ELR (cell line): ENCODE measurements around the gene PRR3.
A peak's percentile ranks its signal among the peaks of the same experiment; 100 is the strongest.
"Not testable (repeated sequence)": the region's sequence is repeated elsewhere in the genome, so short reads cannot be mapped to it uniquely, and the experiment has no call there.

ENCODE experiments used
- DNase-seq: peaks from one replicate; pipeline ENCODE4 v3.0.0-alpha.2; 2015; ENCODE audit warnings: low read depth

Gene PRR3, protein sequence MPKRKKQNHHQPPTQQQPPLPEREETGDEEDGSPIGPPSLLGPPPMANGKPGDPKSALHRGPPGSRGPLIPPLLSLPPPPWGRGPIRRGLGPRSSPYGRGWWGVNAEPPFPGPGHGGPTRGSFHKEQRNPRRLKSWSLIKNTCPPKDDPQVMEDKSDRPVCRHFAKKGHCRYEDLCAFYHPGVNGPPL

DNA sequence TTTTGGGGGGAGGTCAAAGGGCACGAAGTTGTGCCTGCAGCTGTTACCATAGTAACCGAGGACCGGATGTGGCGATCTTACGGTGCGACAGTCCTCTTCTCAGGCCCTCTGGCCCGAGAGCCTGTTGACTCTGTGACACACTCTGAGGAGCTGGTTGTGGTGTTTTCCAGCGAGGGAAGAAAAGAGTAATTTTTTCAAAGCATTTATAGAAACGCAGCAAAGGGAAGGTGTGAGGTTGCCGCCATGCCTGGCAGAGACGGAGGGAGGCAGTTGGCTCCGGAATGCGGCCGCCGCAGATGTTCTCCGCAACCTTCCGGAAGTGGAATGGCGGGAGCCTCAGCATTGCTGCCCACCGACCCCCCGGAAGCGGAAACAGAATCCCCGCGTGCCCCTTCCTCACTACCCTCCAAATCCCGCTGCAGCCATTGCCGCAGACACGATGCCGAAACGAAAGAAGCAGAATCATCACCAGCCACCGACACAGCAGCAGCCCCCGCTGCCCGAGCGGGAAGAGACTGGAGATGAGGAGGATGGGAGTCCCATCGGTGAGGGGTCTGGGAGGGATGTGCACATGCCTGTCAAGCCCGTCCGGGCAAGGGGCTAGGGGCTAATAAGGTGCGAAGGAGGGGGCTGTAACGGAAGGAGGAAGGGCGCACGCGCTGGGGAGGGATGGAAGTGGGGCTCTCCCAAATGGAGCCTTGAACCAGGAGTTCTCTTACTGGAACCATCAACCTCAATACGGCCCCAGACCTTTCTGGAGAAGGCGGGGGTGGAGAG is at the start of gene PRR3:
PRR3 (plus strand) TSS at position 390 of the 777 bp plus-strand sequence; CDS start at position 440, 50 bp downstream.
- DNase-seq, result peak; percentile 91

DNA sequence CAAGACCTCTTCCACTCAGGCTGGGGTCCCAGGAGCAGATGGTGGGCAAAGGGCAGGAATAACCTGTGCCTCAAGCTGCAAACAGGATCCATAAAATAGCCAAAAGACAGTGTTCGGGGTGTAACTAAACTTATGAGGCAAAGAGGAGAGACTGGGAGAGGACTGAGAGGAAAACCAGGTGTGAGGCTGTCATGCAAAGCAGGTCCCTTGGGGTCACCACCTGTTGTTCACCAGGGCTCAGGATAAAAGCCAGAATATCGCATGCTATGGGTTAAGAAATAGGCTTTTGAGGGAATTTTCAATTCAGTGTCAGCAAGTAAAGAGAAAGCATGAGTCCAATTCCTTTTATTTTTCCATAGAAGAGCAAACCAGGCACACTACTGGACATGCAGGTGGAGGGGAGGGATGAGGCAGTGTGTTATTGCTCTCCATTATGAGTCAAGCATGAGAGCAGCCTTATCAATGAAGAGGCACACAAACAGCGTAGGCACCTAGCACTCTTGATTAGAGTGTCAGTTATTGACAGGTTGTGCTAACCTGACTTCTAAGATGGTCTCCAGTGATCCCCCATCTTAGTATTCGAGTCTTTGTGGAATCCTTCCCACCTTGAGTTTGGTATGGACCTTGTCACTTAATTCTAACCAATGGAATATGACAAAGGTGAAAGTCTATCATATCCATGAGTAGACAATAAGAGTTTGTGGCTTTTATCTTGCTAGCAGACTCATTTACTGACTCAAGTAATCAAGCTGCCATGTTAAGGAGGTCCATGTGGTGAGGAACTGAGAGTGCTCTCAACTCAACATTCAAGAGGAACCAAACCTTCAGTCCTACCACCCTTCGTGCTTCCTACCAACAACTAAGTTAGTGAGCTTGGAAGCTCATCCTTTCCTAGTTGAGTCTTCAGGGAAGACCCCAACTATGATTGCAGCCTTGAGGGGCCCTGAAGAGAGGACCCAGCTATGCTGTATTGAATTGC is 49.0 kb upstream of the PRR3 start:
- DNase-seq, result no peak

DNA sequence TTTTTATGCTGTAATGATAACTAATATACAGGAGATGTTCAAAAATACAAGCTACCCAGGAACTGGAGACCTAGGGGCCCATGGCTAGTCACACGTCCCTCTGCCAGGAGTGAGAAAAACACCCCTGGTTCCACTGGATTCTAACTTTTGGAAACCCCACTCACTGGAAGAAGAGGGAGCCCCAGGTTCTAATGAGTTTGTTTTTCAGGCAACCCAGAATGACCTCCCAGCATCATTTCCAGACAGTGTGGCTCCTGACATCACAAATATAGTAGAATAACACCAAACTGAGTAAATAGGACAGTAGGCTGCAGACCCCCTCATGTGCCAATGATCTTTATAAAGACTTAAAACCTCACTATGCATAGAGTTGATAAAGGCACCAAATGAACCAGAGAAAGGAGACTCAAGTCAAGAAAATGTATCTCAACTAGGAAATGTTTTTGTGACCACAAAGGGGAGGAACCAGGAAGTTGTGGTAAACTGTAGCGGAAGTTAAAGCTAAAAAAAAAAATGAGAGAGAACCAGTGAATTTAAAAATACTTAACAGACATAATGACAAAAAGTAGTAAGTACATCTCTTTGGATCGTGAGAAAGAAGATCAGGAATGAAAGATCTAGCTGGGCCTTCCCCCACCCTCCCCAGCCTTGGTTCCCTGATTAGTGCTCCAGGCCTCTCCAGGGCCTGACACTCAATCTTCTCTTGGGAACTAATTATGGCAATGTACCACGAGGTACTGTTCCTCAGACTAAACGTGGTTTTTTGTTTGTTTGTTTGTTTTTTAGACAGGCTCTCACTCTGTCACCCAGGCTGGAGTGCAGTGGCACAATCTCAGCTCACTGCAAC is 48.0 kb upstream of the PRR3 start:
- DNase-seq, result peak; percentile 75

DNA sequence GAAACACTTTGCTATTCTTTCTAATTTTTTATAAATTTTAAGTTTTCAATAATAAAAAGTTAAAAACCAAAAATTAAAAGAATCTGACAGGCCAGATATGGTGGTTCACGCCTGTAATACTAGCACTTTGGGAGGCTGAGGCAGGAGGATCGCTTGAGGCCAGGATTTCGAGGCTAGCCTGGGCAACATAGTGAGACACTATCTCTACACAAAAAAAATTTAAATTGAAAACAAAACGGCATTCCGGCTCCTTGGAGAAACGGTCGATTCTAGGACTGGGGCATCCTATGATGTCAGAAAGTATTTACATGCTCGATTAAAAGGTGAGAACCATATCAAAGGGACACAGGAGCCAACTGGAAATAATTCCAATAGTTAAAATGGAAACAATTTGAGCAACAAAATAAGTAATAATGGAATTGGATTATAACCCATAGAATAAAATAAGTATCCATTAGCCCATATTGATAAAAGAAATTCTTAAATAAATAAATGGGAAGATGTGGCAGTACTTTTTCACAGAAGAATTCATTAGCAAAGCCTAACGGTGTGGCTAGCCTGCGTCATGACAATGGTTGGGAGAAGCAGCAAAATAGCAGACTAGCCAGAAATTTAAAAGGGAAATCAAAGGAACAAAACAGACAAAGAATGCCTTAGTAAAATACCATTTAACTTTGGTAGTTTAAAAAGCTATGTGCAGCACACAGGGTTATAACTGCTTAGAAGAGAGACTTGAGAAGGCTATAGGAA is 46.5 kb upstream of the PRR3 start:
- DNase-seq, result no peak

DNA sequence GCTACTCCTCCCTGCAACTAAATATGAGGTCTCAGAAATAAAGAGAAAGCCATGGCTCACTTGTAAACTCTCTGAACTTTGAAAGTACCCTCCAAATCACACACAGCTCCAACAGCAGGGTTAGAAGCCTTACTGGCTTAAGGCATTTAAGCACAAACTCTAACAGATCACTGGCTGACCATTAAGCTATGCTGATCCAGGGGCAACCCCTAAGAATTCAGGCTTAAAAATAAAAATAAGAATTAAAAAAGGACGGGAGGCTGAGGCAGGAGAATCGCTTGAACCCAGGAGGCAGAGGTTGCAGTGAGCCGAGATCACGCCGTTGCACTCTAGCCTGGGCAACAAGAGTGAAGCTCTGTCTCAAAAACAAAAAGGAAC is 45.9 kb upstream of the PRR3 start:
- no peak for DNase-seq

DNA sequence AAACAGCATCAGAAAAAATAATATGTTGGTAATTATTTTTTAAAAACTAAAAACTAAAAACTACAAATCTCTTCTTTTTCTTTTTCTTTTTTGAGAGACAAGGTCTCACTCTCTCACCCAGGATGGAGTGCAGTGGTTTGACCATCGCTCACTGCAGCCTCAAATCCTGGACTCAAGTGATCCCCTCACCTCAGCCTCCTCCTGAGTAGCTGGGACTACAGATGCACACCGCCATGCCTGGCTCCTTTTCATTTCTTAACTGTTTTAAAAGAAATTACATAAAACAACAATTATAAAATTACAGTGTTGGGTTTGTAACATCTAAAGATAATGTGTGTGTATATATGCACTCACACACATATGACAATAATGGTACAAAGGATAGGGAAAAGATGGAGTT is 43.6 kb upstream of the PRR3 start:
- no peak for DNase-seq

DNA sequence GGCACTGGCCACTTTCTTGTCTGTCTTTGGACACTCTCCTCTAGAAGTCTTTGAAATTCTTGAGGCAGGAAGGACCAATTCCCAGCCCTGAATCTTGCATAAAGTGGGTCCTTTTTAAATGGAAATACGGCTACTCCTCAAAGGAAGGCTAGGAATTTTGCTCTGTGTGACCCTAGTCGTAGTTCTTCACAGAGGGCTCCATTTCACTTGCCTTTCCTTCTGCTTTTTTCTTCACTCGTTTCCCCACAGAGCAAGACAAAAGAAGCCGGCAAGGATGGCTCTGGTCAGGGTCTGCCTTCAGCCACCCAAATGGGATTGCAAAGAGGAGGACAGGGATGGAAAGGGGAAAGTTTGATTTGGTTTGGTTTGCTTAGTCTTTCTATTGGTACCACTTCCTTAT is 42.0 kb upstream of the PRR3 start:
- DNase-seq, result no peak

DNA sequence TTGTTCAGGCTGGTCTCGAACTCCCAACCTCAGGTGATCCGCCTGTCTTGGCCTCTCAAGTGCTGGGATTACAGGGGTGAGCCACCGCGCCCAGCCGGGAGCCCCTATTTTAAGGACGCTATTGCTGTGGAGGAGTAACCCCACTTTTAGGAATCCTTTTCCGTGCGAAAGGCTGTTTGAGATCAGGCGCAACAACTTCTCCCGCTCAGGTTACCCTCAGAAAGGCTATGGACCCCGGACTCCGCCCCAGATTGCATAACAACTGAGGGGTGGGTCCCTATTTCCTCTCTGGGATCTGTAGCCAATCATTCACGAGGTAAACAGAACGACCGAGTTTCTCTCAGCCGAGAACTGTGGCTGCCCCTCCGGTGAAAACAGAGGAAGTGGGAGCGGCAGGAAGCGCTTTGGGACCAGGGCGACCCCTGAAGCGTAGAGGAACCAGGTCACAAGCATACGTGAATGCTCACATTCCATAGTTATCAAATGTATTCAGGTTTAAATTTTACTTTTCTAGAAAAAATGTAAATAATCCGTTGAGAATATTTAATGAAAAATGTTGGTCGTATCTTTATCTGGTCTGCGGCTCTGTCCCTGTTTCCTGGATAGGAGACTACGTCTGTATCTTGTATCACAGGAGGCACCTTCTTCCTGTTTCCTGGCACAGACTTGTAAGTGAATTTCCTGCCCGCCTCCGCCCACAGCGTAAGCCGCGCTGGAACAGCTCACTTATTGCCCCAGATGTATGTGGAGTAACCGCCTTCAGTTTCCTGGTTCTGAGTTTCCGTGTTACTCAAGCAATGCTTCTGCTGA is 40.9 kb upstream of the PRR3 start:
- DNase-seq, result peak; percentile 96

DNA sequence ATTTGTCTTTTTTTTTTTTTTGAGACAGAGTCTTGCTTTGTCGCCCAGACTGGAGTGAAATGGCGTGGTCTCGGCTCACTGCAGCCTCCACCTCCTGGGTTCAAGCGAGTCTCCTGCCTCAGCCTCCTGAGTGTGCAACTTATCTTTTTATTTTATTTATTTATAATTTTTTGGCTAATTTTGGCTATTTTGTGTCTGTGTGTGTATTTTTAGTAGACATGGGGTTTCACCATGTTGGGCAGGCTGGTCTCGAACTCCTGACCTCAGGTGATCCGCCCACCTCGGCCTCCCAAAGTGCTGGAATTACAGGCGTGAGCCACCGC is 40.4 kb upstream of the PRR3 start:
- DNase-seq, result not testable (repeated sequence)

DNA sequence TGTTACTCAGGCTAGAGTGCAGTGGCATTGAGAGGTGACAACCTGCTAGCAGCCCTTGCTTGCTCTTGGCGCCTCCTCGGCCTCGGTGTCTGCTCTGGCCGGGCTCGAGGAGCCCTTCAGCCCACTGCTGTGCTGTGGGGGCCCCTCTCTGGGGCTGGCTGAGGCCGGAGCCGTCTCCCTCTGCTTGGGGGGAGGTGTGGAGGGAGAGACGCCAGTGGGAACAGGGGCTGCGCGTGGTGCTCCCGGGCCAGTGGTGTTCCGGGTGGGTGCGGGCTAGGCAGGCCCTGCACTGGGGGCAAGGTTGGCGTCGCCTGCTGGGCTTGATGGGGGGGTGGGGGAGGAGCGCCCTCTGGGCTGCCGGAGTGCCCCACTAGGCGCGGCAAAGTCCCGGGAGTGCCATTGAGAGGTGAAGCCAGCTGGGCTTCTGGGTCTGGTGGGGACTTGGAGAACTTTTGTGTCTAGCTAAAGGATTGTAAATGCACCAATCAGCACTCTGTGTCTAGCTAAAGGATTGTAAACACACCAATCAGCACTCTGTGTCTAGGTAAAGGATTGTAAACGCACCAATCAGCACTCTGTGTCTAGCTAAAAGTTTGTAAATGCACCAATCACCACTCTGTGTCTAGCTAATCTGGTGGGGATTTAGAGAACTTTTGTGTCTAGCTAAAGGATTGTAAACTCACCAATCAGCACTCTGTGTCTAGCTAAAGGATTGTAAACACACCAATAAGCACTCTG is 39.2 kb upstream of the PRR3 start:
- not testable (repeated sequence) for DNase-seq

DNA sequence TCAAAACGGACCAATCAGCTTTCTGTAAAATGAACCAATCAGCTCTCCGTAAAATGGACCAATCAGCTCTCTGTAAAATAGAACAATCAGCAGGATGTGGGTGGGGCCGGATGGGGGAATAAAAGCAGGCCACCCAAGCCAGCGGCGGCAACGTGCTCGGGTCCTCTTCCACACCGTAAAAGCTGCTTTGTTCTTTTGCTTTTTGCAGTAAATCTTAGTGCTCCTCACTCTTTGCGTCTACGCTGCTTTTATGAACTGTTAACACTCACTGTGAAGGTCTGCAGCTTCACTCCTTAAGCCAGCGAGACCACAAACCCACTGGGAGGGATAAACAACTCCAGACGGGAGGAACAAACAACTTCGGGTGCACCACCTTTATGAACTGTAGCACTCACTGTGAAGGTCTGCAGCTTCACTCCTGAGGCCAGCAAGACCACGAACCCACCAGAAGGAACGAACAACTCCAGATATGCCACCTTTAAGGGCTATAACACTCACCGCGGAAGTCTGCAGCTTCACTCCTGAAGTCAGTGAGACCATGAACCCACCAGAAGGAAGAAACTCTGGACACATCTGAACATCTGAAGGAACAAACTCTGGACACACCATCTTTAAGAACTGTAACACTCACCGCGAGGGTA is 38.5 kb upstream of the PRR3 start:
- DNase-seq, result not testable (repeated sequence)

DNA sequence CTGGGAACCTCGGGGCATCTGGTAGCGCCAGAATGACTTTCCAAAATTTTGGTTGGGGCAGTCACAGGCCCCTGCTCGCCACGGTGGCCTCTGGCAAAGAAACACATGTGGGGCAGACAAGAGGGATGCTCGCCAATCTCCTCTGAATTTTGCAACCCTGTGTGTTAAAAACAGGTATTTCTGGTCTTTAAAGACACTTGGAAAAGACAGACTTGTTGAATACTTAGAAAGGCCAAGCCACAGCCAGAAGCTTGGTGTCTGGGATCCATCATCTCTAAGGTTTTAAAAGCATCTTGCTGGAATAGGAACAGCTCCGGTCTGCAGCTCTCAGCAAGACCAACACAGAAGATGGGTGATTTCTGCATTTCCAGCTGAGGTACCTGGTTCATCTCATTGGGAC is 36.6 kb upstream of the PRR3 start:
- DNase-seq, result no peak

DNA sequence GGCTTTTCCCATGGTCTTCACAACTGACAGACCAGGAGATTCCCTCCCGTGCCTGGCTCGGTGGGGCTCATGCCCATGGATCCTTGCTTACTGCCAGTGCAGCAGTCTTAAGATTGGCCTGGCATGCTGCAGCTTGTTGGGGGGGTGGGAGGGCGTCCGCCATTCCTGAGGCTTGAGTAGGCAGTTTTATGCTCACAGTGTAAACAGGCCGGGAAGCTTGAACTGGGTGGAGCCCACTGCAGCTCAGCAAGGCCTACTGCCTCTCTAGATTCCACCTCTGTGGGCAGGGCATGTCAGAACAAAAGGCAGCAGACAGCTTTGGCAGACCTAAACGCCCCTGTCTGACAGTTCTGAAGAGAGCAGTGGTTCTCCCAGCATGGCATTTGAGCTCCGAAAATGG is 36.0 kb upstream of the PRR3 start:
- DNase-seq, result peak; percentile 74

DNA sequence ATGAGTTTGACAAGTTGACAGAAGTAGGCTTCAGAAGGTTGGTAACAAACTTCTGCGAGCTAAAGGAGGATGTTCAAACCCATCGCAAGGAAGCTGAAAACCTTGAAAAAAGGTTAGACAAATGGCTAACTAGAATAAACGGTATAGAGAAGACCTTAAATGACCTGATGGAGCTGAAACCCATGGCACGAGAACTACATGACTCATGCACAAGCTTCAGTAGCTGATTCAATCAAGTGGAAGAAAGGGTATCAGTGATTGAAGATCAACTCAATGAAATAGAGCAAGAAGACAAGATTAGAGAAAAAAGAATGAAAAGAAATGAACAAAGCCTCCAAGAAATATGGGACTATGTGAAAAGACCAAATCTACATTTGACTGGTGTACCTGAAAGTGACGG is 35.1 kb upstream of the PRR3 start:
- peak; percentile 57 for DNase-seq

DNA sequence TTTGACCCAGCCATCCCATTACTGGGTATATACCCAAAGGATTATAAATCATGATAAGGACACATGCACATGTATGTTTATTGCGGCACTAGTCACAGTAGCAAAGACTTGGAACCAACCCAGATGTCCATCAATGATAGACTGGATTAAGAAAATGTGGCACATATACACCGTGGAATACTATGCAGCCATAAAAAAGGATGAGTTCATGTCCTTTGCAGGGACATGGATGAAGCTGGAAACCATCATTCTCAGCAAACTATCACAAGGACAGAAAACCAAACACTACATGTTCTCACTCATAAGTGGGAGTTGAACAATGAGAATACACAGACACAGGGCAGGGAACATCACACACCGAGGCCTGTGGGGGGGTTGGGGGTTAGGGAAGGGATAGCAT is 30.7 kb upstream of the PRR3 start:
- not testable (repeated sequence) for DNase-seq

DNA sequence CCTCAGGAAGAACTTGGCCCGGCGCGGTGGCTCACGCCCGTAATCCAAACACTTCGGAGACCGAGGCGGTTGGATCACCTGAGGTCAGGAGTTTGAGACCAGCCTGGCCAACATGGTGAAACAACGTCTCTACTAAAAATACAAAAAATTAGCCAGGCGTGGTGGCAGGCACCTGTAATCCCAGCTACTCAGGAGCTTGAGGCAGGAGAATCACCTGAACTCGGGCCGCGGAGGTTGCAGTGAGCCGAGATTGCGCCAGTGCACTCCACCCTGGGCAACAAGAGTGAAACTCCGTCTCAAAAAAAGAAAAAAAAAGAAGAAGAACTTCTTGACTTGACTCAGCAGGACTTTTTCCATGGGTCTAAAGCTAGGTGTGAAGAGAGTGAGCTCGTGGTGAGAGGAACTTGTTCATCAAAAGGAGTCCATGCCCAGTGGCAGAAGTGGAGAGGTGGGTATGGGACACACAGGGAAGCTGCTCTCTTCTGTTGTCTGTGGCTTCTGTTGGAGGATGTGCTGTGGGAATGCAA is 27.7 kb upstream of the PRR3 start:
- DNase-seq, result not testable (repeated sequence)

DNA sequence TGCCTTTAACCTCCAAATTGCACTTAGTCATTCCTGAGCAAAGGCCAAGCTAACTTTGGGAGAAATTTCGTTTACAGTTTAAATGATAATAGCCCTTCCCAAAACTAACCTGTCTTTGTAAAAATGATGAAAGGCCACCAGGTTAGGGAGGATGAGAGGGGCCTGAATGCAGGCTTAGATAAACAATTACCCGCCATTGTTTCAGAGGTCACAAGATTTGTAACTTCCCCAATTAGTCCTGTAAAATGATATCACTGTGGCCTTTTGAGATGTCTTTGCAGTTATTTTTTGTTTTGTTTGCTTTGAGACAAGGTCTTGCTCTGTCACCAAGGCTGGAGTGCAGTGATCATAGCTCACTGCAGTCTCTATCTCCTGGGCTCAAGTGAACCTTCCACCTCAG is 27.1 kb upstream of the PRR3 start:
- no peak for DNase-seq

DNA sequence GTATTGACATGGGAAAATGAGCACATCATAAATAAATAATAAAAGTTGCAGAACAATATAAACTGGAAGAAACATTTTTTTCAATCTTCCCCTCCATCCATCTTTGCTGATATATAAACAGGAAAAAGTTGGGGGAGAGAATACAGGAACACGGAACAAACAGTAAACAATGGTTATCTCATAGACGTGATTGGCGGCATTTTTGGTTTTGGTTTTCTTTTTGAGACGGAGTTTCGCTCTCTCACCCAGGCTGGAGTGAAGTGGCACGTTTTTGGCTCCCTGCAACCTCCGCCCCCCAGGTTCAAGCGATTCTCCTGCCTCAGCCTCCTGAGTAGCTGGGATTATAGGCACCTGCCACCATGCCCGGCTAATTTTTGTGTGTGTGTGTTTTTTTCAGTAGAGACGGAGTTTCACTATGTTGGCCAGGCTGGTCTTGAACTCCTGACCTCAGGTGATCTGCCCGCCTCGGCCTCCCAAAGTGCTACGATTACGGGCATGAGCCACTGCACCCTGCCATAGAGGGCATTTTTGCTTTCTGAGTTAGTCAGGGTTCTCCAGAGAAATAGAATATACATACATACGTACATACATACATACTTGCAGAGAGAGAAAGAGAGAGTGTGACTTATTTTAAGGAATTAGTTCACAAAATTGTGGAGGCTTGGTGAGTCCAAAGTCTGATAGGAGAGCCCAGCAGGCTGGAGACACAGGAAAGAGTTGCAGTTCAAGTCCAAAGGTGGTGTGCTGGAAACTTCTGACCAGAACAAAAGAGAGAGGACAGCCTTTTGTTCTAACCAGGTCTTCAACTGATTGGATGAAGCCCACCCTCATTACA is 23.4 kb upstream of the PRR3 start:
- DNase-seq, result no peak
